IMR-90 (cell line): ENCODE results near the gene TPX2. TPM values are rescaled to one million over a fixed set of nuclear protein-coding genes. Genes with fewer than 3 reads are reported as not detected.
A peak's percentile ranks its signal among the peaks of the same experiment; 100 is the strongest.

Source experiments
- ATAC-seq: fragments of 200-7000 bp; cut with Tn5 transposase; 2 replicates; pipeline ENCODE4 v1.9.1; 2020; ENCODE audit warnings: low read depth, mild to moderate bottlenecking, moderate library complexity
- BruUV-seq: library from RNA; stranded (reverse); fragments of 400-500 nt; replicated peaks from 2 replicates; lab custom pipeline; 2021; lab: Mats Ljungman, UMichigan
- CTCF ChIA-PET: fragments of 300-600 bp; formaldehyde crosslinking; extraction: SDS; loops from one replicate; lab custom pipeline; 2021; ENCODE audit warnings: antibody characterized with exemption; lab: Yijun Ruan, JAX
- POLR2A ChIA-PET: fragments of 300-600 bp; sonication (Branson Sonifier 250); formaldehyde crosslinking; loops from one replicate; lab custom pipeline; 2022; ENCODE audit warnings: antibody characterized with exemption; ENCODE audit not compliant: unreplicated experiment; lab: Charles Lee
- DNase-seq: peaks from one replicate; pipeline ENCODE4 v3.0.0; 2013
- H2AFZ ChIP-seq: replicated peaks from 2 replicates; pipeline ENCODE3; 2013; ENCODE audit warnings: low read length, mild to moderate bottlenecking; ENCODE audit not compliant: poor library complexity
- H2AK5ac ChIP-seq: 2 replicates; pipeline ENCODE4 v1.6.1; 2013; ENCODE audit warnings: low read depth, low read length, inconsistent platforms
- H2AK9ac ChIP-seq: replicated peaks from 2 replicates; pipeline ENCODE3; 2013; ENCODE audit warnings: mild to moderate bottlenecking, low read depth, low read length, moderate library complexity; ENCODE audit not compliant: poor library complexity
- H2BK120ac ChIP-seq: 2 replicates; pipeline ENCODE4 v1.6.1; 2013; ENCODE audit warnings: low read depth, low read length, inconsistent platforms
- H2BK15ac ChIP-seq: 3 replicates; pipeline ENCODE4 v1.6.1; 2013; ENCODE audit warnings: low read depth, low read length, inconsistent platforms
- H2BK20ac ChIP-seq: 2 replicates; pipeline ENCODE4 v1.6.1; 2013; ENCODE audit warnings: low read depth, mild to moderate bottlenecking, inconsistent platforms, low read length, moderate library complexity
- H2BK5ac ChIP-seq: 2 replicates; pipeline ENCODE4 v1.6.1; 2013; ENCODE audit warnings: mild to moderate bottlenecking, low read depth, low read length, inconsistent platforms; ENCODE audit not compliant: poor library complexity, severe bottlenecking
- H3K14ac ChIP-seq: replicated peaks from 2 replicates; pipeline ENCODE4 v1.6.1; 2013; ENCODE audit warnings: low read depth, low read length, inconsistent platforms
- H3K18ac ChIP-seq: 2 replicates; pipeline ENCODE4 v1.6.1; 2013; ENCODE audit warnings: low read depth, low read length, control low read depth
- H3K23ac ChIP-seq: 2 replicates; pipeline ENCODE4 v1.6.1; 2013; ENCODE audit warnings: low read depth, low read length, inconsistent platforms
- H3K27ac ChIP-seq: 2 replicates; pipeline ENCODE4 v1.5.1; 2013; ENCODE audit warnings: mild to moderate bottlenecking, control low read depth, low read length; ENCODE audit not compliant: insufficient read depth
- H3K27me3 ChIP-seq: 2 replicates; pipeline ENCODE4 v1.6.1; 2013; ENCODE audit warnings: low read length; ENCODE audit not compliant: control insufficient read depth, insufficient read depth
- H3K36me3 ChIP-seq: 2 replicates; pipeline ENCODE4 v1.6.1; 2013; ENCODE audit warnings: low read length, mixed read lengths; ENCODE audit not compliant: control insufficient read depth, insufficient read depth
- H3K4ac ChIP-seq: 2 replicates; pipeline ENCODE4 v1.6.1; 2013; ENCODE audit warnings: low read depth, low read length, inconsistent platforms
- H3K4me1 ChIP-seq: 2 replicates; pipeline ENCODE4 v1.6.1; 2013; ENCODE audit warnings: low read length, mixed read lengths; ENCODE audit not compliant: control insufficient read depth, insufficient read depth
- H3K4me2 ChIP-seq: 2 replicates; pipeline ENCODE4 v1.6.1; 2013; ENCODE audit warnings: low read depth, mild to moderate bottlenecking, control low read depth, low read length, moderate library complexity
- H3K4me3 ChIP-seq: 2 replicates; pipeline ENCODE4 v1.5.1; 2013; ENCODE audit warnings: low read depth, mild to moderate bottlenecking, control low read depth, low read length, moderate library complexity; ENCODE audit not compliant: insufficient read depth
- H3K56ac ChIP-seq: 2 replicates; pipeline ENCODE4 v1.6.1; 2013; ENCODE audit warnings: low read length, inconsistent platforms; ENCODE audit not compliant: insufficient read depth; ENCODE audit errors: extremely low read depth
- H3K79me1 ChIP-seq, 2 experiments: 2 replicates each; pipeline ENCODE4 v1.6.1; 2013; ENCODE audit warnings: low read length in 2 of 2, inconsistent platforms in 1 of 2, low read depth in 1 of 2
- H3K9ac ChIP-seq: 2 replicates; pipeline ENCODE4 v1.6.1; 2013; ENCODE audit warnings: low read depth, low read length, control low read depth
- H3K9me1 ChIP-seq: 2 replicates; pipeline ENCODE4 v1.6.1; 2013; ENCODE audit warnings: low read length, inconsistent platforms; ENCODE audit not compliant: insufficient read depth
- H3K9me3 ChIP-seq: 2 replicates; pipeline ENCODE4 v1.6.1; 2013; ENCODE audit warnings: low read length; ENCODE audit not compliant: control insufficient read depth, insufficient read depth
- H4K20me1 ChIP-seq: 2 replicates; pipeline ENCODE4 v1.6.1; 2013; ENCODE audit warnings: low read length, inconsistent platforms; ENCODE audit not compliant: insufficient read depth
- H4K5ac ChIP-seq: 2 replicates; pipeline ENCODE4 v1.6.1; 2013; ENCODE audit warnings: mild to moderate bottlenecking, low read depth, low read length, control low read depth
- H4K8ac ChIP-seq, 2 experiments: 2 replicates each; pipeline ENCODE4 v1.6.1; 2013; ENCODE audit warnings: low read depth in 2 of 2, low read length in 2 of 2, control low read depth in 1 of 2, inconsistent platforms in 1 of 2
- H4K91ac ChIP-seq: 2 replicates; pipeline ENCODE4 v1.6.1; 2013; ENCODE audit warnings: low read depth, low read length, inconsistent platforms; ENCODE audit not compliant: insufficient read depth
- BHLHE40 ChIP-seq: fragments of 150-350 bp; IDR thresholded peaks from 2 replicates; pipeline ENCODE4 v1.6.1; 2016; ENCODE audit warnings: mild to moderate bottlenecking, low read depth, low read length
- CEBPB ChIP-seq: IDR thresholded peaks from 2 replicates; pipeline ENCODE4 v1.6.1; 2012; ENCODE audit warnings: low read depth, low read length, improper control_type of control experiment
- CHD1 ChIP-seq: IDR thresholded peaks from 2 replicates; pipeline ENCODE4 v1.6.1; 2012; ENCODE audit warnings: low read depth, low read length, improper control_type of control experiment
- FOS ChIP-seq: fragments of 150-350 bp; IDR thresholded peaks from 2 replicates; pipeline ENCODE4 v1.6.1; 2016; ENCODE audit warnings: low read depth, low read length
- MAZ ChIP-seq: IDR thresholded peaks from 2 replicates; pipeline ENCODE4 v1.6.1; 2012; ENCODE audit warnings: low read depth, mild to moderate bottlenecking, low read length, improper control_type of control experiment, moderate library complexity, borderline replicate concordance
- MXI1 ChIP-seq: IDR thresholded peaks from 2 replicates; pipeline ENCODE4 v1.6.1; 2012; ENCODE audit warnings: low read depth, mild to moderate bottlenecking, low read length, moderate library complexity, borderline replicate concordance
- NFE2L2 ChIP-seq: fragments of 150-350 bp; IDR thresholded peaks from 2 replicates; pipeline ENCODE4 v1.6.1; 2016; ENCODE audit warnings: low read depth, mild to moderate bottlenecking, low read length
- POLR2A ChIP-seq: IDR thresholded peaks from 2 replicates; pipeline ENCODE4 v1.6.1; 2012; ENCODE audit warnings: mild to moderate bottlenecking, low read depth, low read length
- SMC3 ChIP-seq: fragments of 150-350 bp; IDR thresholded peaks from 2 replicates; pipeline ENCODE4 v1.6.1; 2016; ENCODE audit warnings: low read depth, mild to moderate bottlenecking, antibody characterized with exemption, low read length, moderate library complexity
- WGBS, 2 experiments: methylation state at CpG; one replicate each; pipeline versions ENCODE4 v1.1.5 to v1.1.7; 2013; ENCODE audit warnings: missing lambda C conversion rate in 2 of 2; ENCODE audit not compliant: insufficient read length in 1 of 2; ENCODE audit errors: extremely low coverage in 2 of 2; 5-methylcytosine and 5-hydroxymethylcytosine counted together
- dilution Hi-C: fragments of 300-500 bp; cut with HindIII; formaldehyde crosslinking; loops from one replicate; pipeline ENCODE4 v1.14.3; 2018; ENCODE audit warnings: low sequenced_read_pairs; ENCODE audit not compliant: unreplicated experiment
- in situ Hi-C: fragments of 300-500 bp; cut with MboI; formaldehyde crosslinking; loops from 3 replicates; pipeline ENCODE4 v1.14.3; 2019; ENCODE audit warnings: low sequenced_read_pairs, inconsistent platforms, mixed read lengths
- intact Hi-C: fragments of 100-400 bp; cut with micrococcal nuclease; formaldehyde crosslinking; loops from 2 replicates; pipeline ENCODE4 v1.10.0; 2022
- polyA plus RNA-seq, 3 experiments: library from polyadenylated mRNA; depleted of rRNA; stranded (reverse); fragments of >200 nt; gene quantifications; 2 replicates each; pipeline ENCODE4 v1.2.3, GENCODE V29; 2012; ENCODE audit warnings: low replicate concordance in 1 of 3
- total RNA-seq: library from RNA; depleted of rRNA; stranded (reverse); fragments of >200 nt; gene quantifications from 2 replicates; pipeline ENCODE4 v1.2.3, GENCODE V29; 2012

Gene TPX2
- total and polyA plus RNA-seq, 2 of the 4 experiments (the other 2 are of a cell fraction): 28.5 to 72.2 TPM

DNA sequence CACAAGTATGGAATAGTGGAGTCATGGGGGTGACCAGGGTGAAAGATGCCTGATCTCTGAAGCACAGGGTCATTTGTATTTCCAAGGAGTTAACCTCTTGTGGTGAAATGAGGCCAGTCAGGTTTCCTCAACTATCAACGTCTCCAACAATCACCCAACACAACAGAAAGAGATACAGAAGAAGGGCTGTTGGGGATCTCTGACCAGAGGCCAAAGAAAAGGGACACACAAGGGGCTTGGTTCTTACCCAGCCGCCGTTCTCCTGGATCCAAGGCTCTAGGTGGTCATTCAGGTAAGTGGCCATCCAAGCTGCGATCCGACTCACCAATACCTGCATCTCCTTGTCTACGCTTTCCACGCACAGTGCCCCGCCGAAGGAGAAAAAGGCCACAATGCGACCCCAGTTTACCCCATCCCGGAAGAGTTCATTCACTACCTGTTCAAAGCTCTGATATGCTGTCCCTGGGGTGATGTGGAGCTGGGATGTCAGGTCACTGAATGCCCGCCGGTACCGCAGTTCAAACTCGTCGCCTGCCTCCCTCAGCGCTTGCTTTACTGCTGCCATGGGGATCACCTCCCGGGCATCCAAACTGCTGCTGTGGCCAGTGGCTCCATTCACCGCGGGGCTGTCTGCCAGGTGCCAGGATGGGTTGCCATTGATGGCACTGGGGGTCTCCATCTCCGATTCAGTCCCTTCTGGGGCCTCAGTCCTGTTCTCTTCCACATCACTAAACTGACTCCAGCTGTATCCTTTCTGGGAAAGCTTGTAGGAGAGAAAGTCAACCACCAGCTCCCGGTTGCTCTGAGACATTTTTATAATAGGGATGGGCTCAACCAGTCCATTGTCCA lies 17.5 kb upstream of the TPX2 start:
- peak overlapping the region; percentile 17; the same call in 1 of the 2 replicates for H3K18ac ChIP-seq
- dilution Hi-C loops (no loop called here), in situ Hi-C loops (loop anchor here (5.0 kb wide), 2 partner anchors 59 to 159 kb away; no protein-coding TSS in a partner anchor), intact Hi-C loops (loop anchor here (2.0 kb wide), 2 partner anchors 51 to 161 kb away; no protein-coding TSS in a partner anchor)
- H3K9ac ChIP-seq: peak overlapping the region; percentile 83
- H3K9me1 ChIP-seq: peaks cover 20% of the 10 kb centered on the region
- 97% methylated on average over 10 of the region's 22 CpGs; no CpG with 5 or more reads in 1 of the 2 experiments for whole genome bisulfite sequencing, 2 experiments
- H3K4me2 ChIP-seq: peak overlapping the region; percentile 69
- H4K5ac ChIP-seq: peak overlapping the region; percentile 15; the same call in 1 of the 2 replicates
- peak overlapping the region; percentile 100 for H3K4ac ChIP-seq
- H3K23ac ChIP-seq: peak overlapping the region; percentile 96
- H3K4me3 ChIP-seq: peak overlapping the region; percentile 75
- peak overlapping the region; percentile 100 for H4K91ac ChIP-seq
- peak overlapping the region; percentile 83 for H2BK20ac ChIP-seq
- peak overlapping the region; percentile 99 for H2AK9ac ChIP-seq
- DNase-seq (no peak), ATAC-seq (no peak)
- TF ChIP-seq POLR2A: no peak
- no peak for TF ChIP-seq CHD1
- TF ChIP-seq SMC3: no peak
- no peak for TF ChIP-seq BHLHE40
- no peak for TF ChIP-seq MAZ
- no peak for TF ChIP-seq MXI1
- no peak for TF ChIP-seq NFE2L2
- no peak for TF ChIP-seq FOS
- no peak for TF ChIP-seq CEBPB
- H3K56ac ChIP-seq: peak overlapping the region; percentile 99
- peak overlapping the region; percentile 90 for H2BK120ac ChIP-seq
- no peaks in the 10 kb centered on the region for H3K9me3 ChIP-seq
- TSS peak; percentile 35 for BruUV-seq
- H3K27ac ChIP-seq: peak overlapping the region; percentile 79
- H2AK5ac ChIP-seq: peak overlapping the region; percentile 97
- no peaks in the 10 kb centered on the region; the same call in 1 of the 2 replicates for H4K20me1 ChIP-seq
- no peaks in the 10 kb centered on the region for H3K27me3 ChIP-seq
- POLR2A ChIA-PET: interaction anchor here (1.0 kb wide), 2 partner anchors 8 to 60 kb away, joined by 3 to 6 read pairs; no protein-coding TSS in a partner anchor
- H3K4me1 ChIP-seq: peaks cover 25% of the 10 kb centered on the region
- H3K14ac ChIP-seq: peak overlapping the region; percentile 98
- H2AFZ ChIP-seq: no peak overlapping the region
- H3K79me1 ChIP-seq: peaks cover 16 to 61% of the 10 kb centered on the region in 2 experiments
- H4K8ac ChIP-seq: peak overlapping the region; percentile 82 to 85
- peak overlapping the region; percentile 90 for H2BK15ac ChIP-seq
- CTCF ChIA-PET: interaction anchor here (0.8 to 5.1 kb wide), 2 partner anchors 59 to 88 kb away, joined by 3 to 59 read pairs; no protein-coding TSS in a partner anchor
- peaks cover 24% of the 10 kb centered on the region for H3K36me3 ChIP-seq
- peak overlapping the region; percentile 82 for H2BK5ac ChIP-seq
